A673 (cell line): ENCODE measurements around the gene FARP1. TPM values are rescaled to one million over a fixed set of nuclear protein-coding genes. Genes with fewer than 3 reads are reported as not detected.
A peak's percentile ranks its signal among the peaks of the same experiment; 100 is the strongest.

Source experiments
- BruUV-seq: library from RNA; stranded (reverse); fragments of 400-500 nt; replicated peaks from 2 replicates; lab custom pipeline; 2021; lab: Mats Ljungman, UMichigan
- CTCF ChIA-PET: fragments of 300-600 bp; sonication (Branson Sonifier 250); formaldehyde crosslinking; loops from one replicate; lab custom pipeline; 2022; ENCODE audit warnings: antibody characterized with exemption; lab: Charles Lee
- POLR2A ChIA-PET: fragments of 300-600 bp; sonication (Branson Sonifier 250); formaldehyde crosslinking; loops from one replicate; lab custom pipeline; 2022; ENCODE audit warnings: antibody characterized with exemption; ENCODE audit not compliant: low non-redundant PET; lab: Charles Lee
- DNase-seq: peaks from one replicate; pipeline ENCODE4 v3.0.0-alpha.2; 2015; ENCODE audit warnings: low spot score
- H3K27ac ChIP-seq: fragments of 200-600 bp; sonication (generic); 2 replicates; pipeline ENCODE4 v1.5.1; 2016; ENCODE audit warnings: mixed run types, low read depth, mild to moderate bottlenecking, mixed read lengths, antibody characterized with exemption, low read length; ENCODE audit not compliant: poor library complexity, severe bottlenecking
- H3K27me3 ChIP-seq: fragments of 200-600 bp; sonication (generic); replicated peaks from 2 replicates; pipeline ENCODE4 v1.6.1; 2017; ENCODE audit warnings: mixed run types, low read depth, mild to moderate bottlenecking, mixed read lengths, antibody characterized with exemption, low read length; ENCODE audit not compliant: insufficient read depth, poor library complexity
- H3K36me3 ChIP-seq: fragments of 200-600 bp; sonication (generic); 2 replicates; pipeline ENCODE4 v1.6.1; 2016; ENCODE audit warnings: mixed run types, mild to moderate bottlenecking, mixed read lengths, antibody characterized with exemption, low read length; ENCODE audit not compliant: insufficient read depth, poor library complexity, severe bottlenecking
- H3K4me1 ChIP-seq: fragments of 200-600 bp; sonication (generic); 2 replicates; pipeline ENCODE4 v1.6.1; 2017; ENCODE audit warnings: mixed run types, mild to moderate bottlenecking, mixed read lengths, antibody characterized with exemption, low read length; ENCODE audit not compliant: insufficient read depth, poor library complexity, severe bottlenecking
- H3K4me3 ChIP-seq: fragments of 200-600 bp; sonication (generic); 2 replicates; pipeline ENCODE4 v1.5.1; 2016; ENCODE audit warnings: low read depth, mixed run types, mild to moderate bottlenecking, mixed read lengths, low read length; ENCODE audit not compliant: poor library complexity, severe bottlenecking
- H3K9me3 ChIP-seq: fragments of 200-600 bp; sonication (generic); 2 replicates; pipeline ENCODE4 v1.6.1; 2016; ENCODE audit warnings: mixed run types, low read depth, mild to moderate bottlenecking, mixed read lengths, antibody characterized with exemption, low read length; ENCODE audit not compliant: poor library complexity, severe bottlenecking
- CTCF ChIP-seq: fragments of 300-800, 200-600 bp; sonication (generic); conservative IDR thresholded peaks from 2 replicates; pipeline ENCODE4 v1.5.1; 2017; ENCODE audit warnings: low read depth, mild to moderate bottlenecking, antibody characterized with exemption, low read length, moderate library complexity, mixed read lengths
- EZH2 ChIP-seq: fragments of 200-600 bp; sonication (generic); IDR thresholded peaks from 2 replicates; pipeline ENCODE4 v1.6.1; 2017; ENCODE audit warnings: borderline replicate concordance, low read depth, mild to moderate bottlenecking, mixed read lengths, antibody characterized with exemption, low read length; ENCODE audit not compliant: poor library complexity, severe bottlenecking
- intact Hi-C: fragments of 100-400 bp; cut with micrococcal nuclease; formaldehyde crosslinking; loops from one replicate; pipeline ENCODE4 v1.10.0; 2022; ENCODE audit not compliant: unreplicated experiment
- total RNA-seq: library from RNA; stranded (reverse); gene quantifications from 2 replicates; pipeline ENCODE4 v1.2.3, GENCODE V29; 2021

FARP1 gene
- total RNA-seq, 1 experiment from 2014 or later: 177 TPM

- intact Hi-C loops: no loop called here
- CTCF ChIA-PET: no interaction called here
- Histone ChIP-seq H3K27me3 (no peaks in the 10 kb centered on the region), H3K27ac (no peak overlapping the region), H3K4me1 (peaks cover 19% of the 10 kb centered on the region), H3K4me3 (no peak overlapping the region), H3K36me3 (peaks cover 24% of the 10 kb centered on the region), H3K9me3 (no peaks in the 10 kb centered on the region)
- no peak for TF ChIP-seq CTCF
- TF ChIP-seq EZH2: no peak
- BruUV-seq: no TSS peak
- POLR2A ChIA-PET: no interaction called here
- no peak for DNase-seq
Observed at GRCh38 chr13:98462946-98463345, 320.1 kb downstream of the FARP1 start.

GRCh38 chr13:98466634-98467236, 323.8 kb downstream of the FARP1 start:
- H3K4me3 ChIP-seq: no peak overlapping the region
- POLR2A ChIA-PET: no interaction called here
- BruUV-seq: no TSS peak
- peaks cover 19% of the 10 kb centered on the region for H3K4me1 ChIP-seq
- intact Hi-C loops: loop anchor here (5.0 kb wide), 1 partner anchor 206 kb away; no protein-coding TSS in a partner anchor
- H3K36me3 ChIP-seq: peaks cover 15% of the 10 kb centered on the region
- DNase-seq: peak; percentile 71
- H3K9me3 ChIP-seq: no peaks in the 10 kb centered on the region
- peak overlapping the region; percentile 21 for H3K27ac ChIP-seq
- TF ChIP-seq CTCF (peak; percentile 87), EZH2 (no peak)
- H3K27me3 ChIP-seq: no peaks in the 10 kb centered on the region
- CTCF ChIA-PET: interaction anchor here (0.6 to 1.0 kb wide), 3 partner anchors 186 to 207 kb away, joined by 3 to 4 read pairs (median 3); no protein-coding TSS in a partner anchor

- H3K9me3 ChIP-seq: no peaks in the 10 kb centered on the region
- H3K27me3 ChIP-seq: no peaks in the 10 kb centered on the region
- DNase-seq: no peak
- H3K4me3 ChIP-seq: no peak overlapping the region
- H3K27ac ChIP-seq: no peak overlapping the region
- no TSS peak for BruUV-seq
- intact Hi-C loops: loop anchor here (5.0 kb wide), 1 partner anchor 205 kb away; no protein-coding TSS in a partner anchor
- TF ChIP-seq CTCF (no peak), EZH2 (no peak)
- CTCF ChIA-PET: interaction anchor here (0.6 to 1.1 kb wide), 2 partner anchors 9 to 186 kb away, joined by 3 to 4 read pairs; no protein-coding TSS in a partner anchor
- H3K36me3 ChIP-seq: peaks cover 15% of the 10 kb centered on the region
- peaks cover 19% of the 10 kb centered on the region for H3K4me1 ChIP-seq
- POLR2A ChIA-PET: no interaction called here
Observed at GRCh38 chr13:98467263-98467985, 324.5 kb downstream of the FARP1 start.
